Fibroblast of the conjunctiva (primary cell): ENCODE results near the gene NTRK2.
"Not testable (repeated sequence)": the region's sequence is repeated elsewhere in the genome, so short reads cannot be mapped to it uniquely, and the experiment has no call there.

ENCODE experiments used
- DNase-seq: peaks from one replicate; pipeline ENCODE4 v3.0.0-alpha.2; 2010; ENCODE audit warnings: low read depth

Gene NTRK2

DNA sequence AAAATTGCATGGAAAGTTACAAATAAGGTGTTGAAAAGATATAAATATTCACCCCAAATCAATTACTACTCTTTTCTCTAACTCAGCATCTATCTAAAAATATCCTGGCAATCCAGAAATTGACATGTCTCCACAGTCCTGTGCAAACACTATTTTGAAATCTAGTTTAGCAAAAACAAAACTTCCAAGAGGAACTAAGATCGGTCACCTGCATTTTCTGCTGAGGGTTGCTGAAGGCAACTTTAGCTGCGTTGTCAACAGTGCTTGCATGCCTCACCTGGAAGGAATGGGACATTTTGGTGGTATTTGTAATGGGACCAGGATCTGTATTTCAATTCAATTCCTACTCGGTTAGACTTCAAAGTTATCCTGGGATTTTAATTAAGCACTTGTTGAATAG, 398.3 kb downstream of the NTRK2 start:
- DNase-seq: no peak

- not testable (repeated sequence) for DNase-seq
Measured at GRCh38 chr9:85069421-85069820, 399.9 kb downstream of the NTRK2 start.
